CD4-positive, alpha-beta memory T cell (primary cell): ENCODE data around the gene FZD8. TPM values are rescaled to one million over a fixed set of nuclear protein-coding genes. Genes with fewer than 3 reads are reported as not detected.

Experiments used
- CTCF ChIA-PET: fragments of 350-600 bp; sonication (Branson Sonifier 250); formaldehyde crosslinking; loops from one replicate; lab custom pipeline; 2021; ENCODE audit warnings: inconsistent platforms; ENCODE audit not compliant: partially characterized antibody; lab: Charles Lee
- POLR2A ChIA-PET: fragments of 350-600 bp; sonication (Branson Sonifier 250); formaldehyde crosslinking; loops from one replicate; lab custom pipeline; 2021; ENCODE audit not compliant: partially characterized antibody; lab: Charles Lee
- DNase-seq, 5 donors: peaks; one replicate each; pipeline versions ENCODE4 v3.0.0 to v3.0.0-alpha.2; 2020 to 2022; ENCODE audit warnings: mixed read lengths in 1 of 5
- H3K27ac ChIP-seq: one replicate; pipeline ENCODE4 v1.7.0; 2013; ENCODE audit warnings: low read depth, low read length
- H3K27me3 ChIP-seq: 2 replicates; pipeline ENCODE4 v1.7.0; 2013; ENCODE audit warnings: mild to moderate bottlenecking, low read length, moderate library complexity; ENCODE audit not compliant: insufficient read depth
- H3K36me3 ChIP-seq: 2 replicates; pipeline ENCODE4 v1.7.0; 2013; ENCODE audit warnings: mild to moderate bottlenecking, low read length, moderate library complexity; ENCODE audit not compliant: insufficient read depth
- H3K4me1 ChIP-seq: 2 replicates; pipeline ENCODE4 v1.7.0; 2013; ENCODE audit warnings: mild to moderate bottlenecking, low read length, moderate library complexity; ENCODE audit not compliant: insufficient read depth
- H3K4me3 ChIP-seq, 2 donors: one replicate each; pipeline ENCODE4 v1.7.0; 2013; ENCODE audit warnings: low read length in 2 of 2, mild to moderate bottlenecking in 1 of 2
- H3K9me3 ChIP-seq, 2 donors: one replicate each; pipeline ENCODE4 v1.7.0; 2013; ENCODE audit warnings: low read length in 2 of 2, control low read depth in 1 of 2; ENCODE audit not compliant: control insufficient read depth in 1 of 2
- H3K27ac Mint-ChIP-seq, 7 donors: one replicate each; pipeline ENCODE4 v1.8.0; 2020 to 2021; ENCODE audit warnings: mixed read lengths in 7 of 7, mild to moderate bottlenecking in 6 of 7, inconsistent platforms in 3 of 7, moderate library complexity in 3 of 7
- H3K27me3 Mint-ChIP-seq, 2 donors: one replicate each; pipeline ENCODE4 v1.8.0; 2020 to 2021; ENCODE audit warnings: mixed read lengths in 2 of 2
- H3K36me3 Mint-ChIP-seq, 2 donors: one replicate each; pipeline ENCODE4 v1.8.0; 2020 to 2021; ENCODE audit warnings: mixed read lengths in 2 of 2, inconsistent platforms in 1 of 2, mild to moderate bottlenecking in 1 of 2
- H3K4me1 Mint-ChIP-seq, 4 donors: one replicate each; pipeline ENCODE4 v1.8.0; 2020 to 2021; ENCODE audit warnings: mixed read lengths in 4 of 4, mild to moderate bottlenecking in 1 of 4
- H3K4me3 Mint-ChIP-seq, 8 donors: one replicate each; pipeline ENCODE4 v1.8.0; 2020 to 2021; ENCODE audit warnings: mixed read lengths in 8 of 8, mild to moderate bottlenecking in 7 of 8, moderate library complexity in 6 of 8, inconsistent platforms in 3 of 8
- H3K9me3 Mint-ChIP-seq, 8 donors: one replicate each; pipeline ENCODE4 v1.8.0; 2020 to 2021; ENCODE audit warnings: mixed read lengths in 8 of 8, mild to moderate bottlenecking in 5 of 8, inconsistent platforms in 3 of 8, moderate library complexity in 1 of 8
- intact Hi-C: fragments of 100-400 bp; cut with micrococcal nuclease; formaldehyde crosslinking; loops from one replicate; pipeline ENCODE4 v1.15.1; 2023
- polyA plus RNA-seq, 2 donors: library from polyadenylated mRNA; unstranded; fragments of 300-500 nt; fragmentation: Illumina TruSeq; gene quantifications; one replicate each; pipeline ENCODE4 v1.2.3, GENCODE V29; 2021
- total RNA-seq, 2 experiments: library from RNA; stranded (reverse); gene quantifications; one replicate each; pipeline ENCODE4 v1.2.3, GENCODE V29; 2021

The FZD8 gene
- total and polyA plus RNA-seq, 4 experiments from 2014 or later, result 0.93 to 1.2 TPM; not detected in 2

DNA sequence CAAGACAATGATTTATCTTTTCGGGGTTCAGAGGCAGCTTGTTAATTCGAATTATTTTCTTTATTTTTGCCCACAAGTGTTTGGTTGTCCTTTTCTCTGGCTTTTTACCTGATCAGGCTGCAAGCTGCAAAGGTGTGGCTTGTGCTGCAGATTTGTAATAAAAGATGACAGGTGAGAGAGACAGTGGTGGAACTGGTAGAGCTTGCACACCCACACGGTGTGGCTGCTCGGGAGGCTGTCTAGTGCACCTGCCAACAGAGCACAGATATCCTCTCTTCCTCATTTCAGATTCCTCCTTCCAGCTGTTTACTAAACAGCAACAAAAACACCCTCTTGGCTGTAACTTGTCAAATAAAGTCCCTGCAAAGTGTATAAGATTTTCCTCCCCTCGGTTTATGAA, 27.8 kb downstream of the FZD8 start:
- no peaks in the 10 kb centered on the region for H3K4me1 ChIP-seq
- H3K4me3 Mint-ChIP-seq, result no peak overlapping the region
- no peak overlapping the region for H3K27ac ChIP-seq
- no peaks in the 10 kb centered on the region for H3K36me3 ChIP-seq
- H3K27me3 ChIP-seq, result no peaks in the 10 kb centered on the region
- no peak for DNase-seq
- intact Hi-C loops, result no loop called here
- no peaks in the 10 kb centered on the region for H3K9me3 ChIP-seq
- H3K4me1 Mint-ChIP-seq, result no peaks in the 10 kb centered on the region
- H3K27me3 Mint-ChIP-seq, result peaks cover 19 to 23% of the 10 kb centered on the region in 2 donors
- ChIA-PET POLR2A (no interaction called here), CTCF (no interaction called here)
- H3K27ac Mint-ChIP-seq, result no peak overlapping the region
- H3K9me3 Mint-ChIP-seq, result peaks cover 2 to 10% (median 6%) of the 10 kb centered on the region in 8 donors
- peaks cover 0 to 3% of the 10 kb centered on the region in 2 donors for H3K36me3 Mint-ChIP-seq
- no peak overlapping the region for H3K4me3 ChIP-seq

- H3K4me3 Mint-ChIP-seq, result no peak overlapping the region
- POLR2A ChIA-PET, result no interaction called here
- CTCF ChIA-PET, result no interaction called here
- Histone ChIP-seq H3K4me1 (no peaks in the 10 kb centered on the region), H3K9me3 (no peaks in the 10 kb centered on the region), H3K27me3 (no peaks in the 10 kb centered on the region), H3K4me3 (no peak overlapping the region), H3K27ac (no peak overlapping the region), H3K36me3 (no peaks in the 10 kb centered on the region)
- intact Hi-C loops, result no loop called here
- DNase-seq, result no peak
- peaks cover 0 to 3% of the 10 kb centered on the region in 2 donors for H3K36me3 Mint-ChIP-seq
- no peak overlapping the region for H3K27ac Mint-ChIP-seq
- H3K4me1 Mint-ChIP-seq, result no peaks in the 10 kb centered on the region
- H3K27me3 Mint-ChIP-seq, result peaks cover 20 to 22% of the 10 kb centered on the region in 2 donors
- peaks cover 0 to 10% (median 5%) of the 10 kb centered on the region in 8 donors for H3K9me3 Mint-ChIP-seq
Measured at GRCh38 chr10:35613597-35614226, 28.4 kb downstream of the FZD8 start.

DNA sequence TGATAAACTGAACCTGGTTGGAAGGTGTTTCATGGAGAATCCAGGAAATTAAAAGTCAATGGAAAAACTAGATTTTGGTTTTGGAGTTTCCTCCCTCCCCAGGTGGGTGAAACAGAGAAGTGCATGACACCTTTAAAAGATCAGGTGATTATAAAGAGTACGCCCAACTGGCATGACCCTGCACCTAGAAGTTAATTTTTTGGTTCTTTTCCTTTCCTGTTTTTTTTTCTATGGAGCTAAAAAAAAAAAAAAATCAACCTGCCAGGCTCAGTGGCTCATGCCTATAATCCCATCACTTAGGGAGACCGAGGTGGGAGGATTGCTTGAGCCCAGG, 29.0 kb downstream of the FZD8 start:
- H3K27me3 Mint-ChIP-seq, result peaks cover 20 to 22% of the 10 kb centered on the region in 2 donors
- peaks cover 0 to 10% (median 5%) of the 10 kb centered on the region in 8 donors for H3K9me3 Mint-ChIP-seq
- no peak overlapping the region for H3K27ac Mint-ChIP-seq
- no peaks in the 10 kb centered on the region for H3K4me1 Mint-ChIP-seq
- H3K9me3 ChIP-seq, result no peaks in the 10 kb centered on the region
- no peak overlapping the region for H3K4me3 ChIP-seq
- POLR2A ChIA-PET, result no interaction called here
- no peaks in the 10 kb centered on the region for H3K36me3 ChIP-seq
- no peak overlapping the region for H3K27ac ChIP-seq
- no peaks in the 10 kb centered on the region for H3K27me3 ChIP-seq
- peaks cover 0 to 3% of the 10 kb centered on the region in 2 donors for H3K36me3 Mint-ChIP-seq
- intact Hi-C loops, result no loop called here
- CTCF ChIA-PET, result no interaction called here
- no peak for DNase-seq
- no peak overlapping the region for H3K4me3 Mint-ChIP-seq
- H3K4me1 ChIP-seq, result no peaks in the 10 kb centered on the region

DNA sequence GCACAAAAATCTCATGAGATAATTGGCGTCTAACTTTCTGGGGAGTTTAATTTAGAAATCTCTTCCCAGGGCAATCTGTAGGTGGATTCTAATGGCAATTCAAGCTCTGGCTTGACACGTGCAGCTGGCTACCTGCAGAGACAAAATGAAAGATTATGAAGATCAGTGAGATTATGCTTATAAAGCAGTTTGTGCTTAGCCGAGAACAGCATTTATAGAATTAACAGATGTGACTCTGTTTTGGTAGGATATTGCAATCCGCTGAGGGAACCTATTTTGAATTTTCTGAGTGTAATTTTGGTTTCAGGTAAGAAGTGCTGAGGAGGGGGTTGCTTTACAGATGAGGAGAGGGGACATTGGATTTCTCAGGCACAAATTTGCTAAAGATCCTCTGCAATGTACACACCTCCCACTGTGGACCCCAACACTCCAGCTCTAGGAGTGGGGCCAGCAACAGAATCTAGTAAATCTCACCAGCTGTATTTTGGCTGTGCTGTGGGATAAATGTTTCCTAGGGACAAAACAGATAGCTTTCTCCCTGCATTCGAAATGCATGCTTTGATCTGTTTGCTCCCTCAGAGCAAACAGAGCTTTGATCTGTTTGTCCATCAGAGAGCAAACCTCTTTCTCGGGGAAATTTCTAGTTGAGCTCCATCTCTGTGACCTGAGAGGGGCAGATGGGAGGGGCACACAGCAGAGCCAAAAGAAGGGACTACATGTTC, 29.6 kb downstream of the FZD8 start:
- no peak overlapping the region for H3K27ac Mint-ChIP-seq

GRCh38 chr10:35611750-35612149, 30.3 kb downstream of the FZD8 start:
- Histone ChIP-seq H3K27ac (no peak overlapping the region), H3K27me3 (peaks cover 7% of the 10 kb centered on the region), H3K4me3 (no peak overlapping the region), H3K9me3 (no peaks in the 10 kb centered on the region), H3K36me3 (no peaks in the 10 kb centered on the region), H3K4me1 (no peaks in the 10 kb centered on the region)
- Mint-ChIP-seq H3K4me3 (no peak overlapping the region), H3K27ac (no peak overlapping the region), H3K9me3 (peaks cover 0 to 11% (median 5%) of the 10 kb centered on the region in 8 donors), H3K27me3 (peaks cover 26% of the 10 kb centered on the region in 2 donors), H3K4me1 (peaks cover 4 to 6% (median 5%) of the 10 kb centered on the region in 4 donors), H3K36me3 (peaks cover 0 to 3% of the 10 kb centered on the region in 2 donors)
- ChIA-PET CTCF (interaction anchor here (0.7 kb wide), 1 partner anchor 379 kb away, joined by 3 read pairs; no protein-coding TSS in a partner anchor), POLR2A (no interaction called here)
- intact Hi-C loops, result no loop called here
- DNase-seq, result no peak

More for the DNA sequence above, 29.6 kb downstream of the FZD8 start:
- DNase-seq, result no peak
- intact Hi-C loops, result no loop called here
- H3K27ac ChIP-seq, result no peak overlapping the region
- ChIA-PET CTCF (no interaction called here), POLR2A (no interaction called here)
- Mint-ChIP-seq H3K27me3 (peaks cover 20 to 22% of the 10 kb centered on the region in 2 donors), H3K4me1 (peaks cover 0 to under 1% (median under 1%) of the 10 kb centered on the region in 4 donors), H3K9me3 (peaks cover 0 to 10% (median 5%) of the 10 kb centered on the region in 8 donors), H3K36me3 (peaks cover 0 to 3% of the 10 kb centered on the region in 2 donors), H3K4me3 (no peak overlapping the region)
- no peaks in the 10 kb centered on the region for H3K4me1 ChIP-seq
- H3K9me3 ChIP-seq, result no peaks in the 10 kb centered on the region
- no peaks in the 10 kb centered on the region for H3K36me3 ChIP-seq
- H3K27me3 ChIP-seq, result no peaks in the 10 kb centered on the region
- no peak overlapping the region for H3K4me3 ChIP-seq

- H3K27me3 ChIP-seq, result peaks cover 10% of the 10 kb centered on the region
- no peak for DNase-seq
- intact Hi-C loops, result no loop called here
- no peak overlapping the region for H3K27ac ChIP-seq
- H3K9me3 ChIP-seq, result no peaks in the 10 kb centered on the region
- Mint-ChIP-seq H3K27me3 (peaks cover 35 to 36% of the 10 kb centered on the region in 2 donors), H3K4me3 (no peak overlapping the region), H3K4me1 (peaks cover 4 to 6% (median 5%) of the 10 kb centered on the region in 4 donors), H3K27ac (no peak overlapping the region), H3K36me3 (peaks cover 0 to 3% of the 10 kb centered on the region in 2 donors), H3K9me3 (peaks cover 0 to 13% (median 5%) of the 10 kb centered on the region in 8 donors)
- CTCF ChIA-PET, result no interaction called here
- H3K4me3 ChIP-seq, result no peak overlapping the region
- POLR2A ChIA-PET, result no interaction called here
- no peaks in the 10 kb centered on the region for H3K36me3 ChIP-seq
- no peaks in the 10 kb centered on the region for H3K4me1 ChIP-seq
Measured at GRCh38 chr10:35608328-35608672, 33.8 kb downstream of the FZD8 start.

GRCh38 chr10:35607475-35608327, 34.4 kb downstream of the FZD8 start:
- peaks cover 0 to 11% (median 5%) of the 10 kb centered on the region in 8 donors for H3K9me3 Mint-ChIP-seq
- H3K36me3 ChIP-seq, result no peaks in the 10 kb centered on the region
- ChIA-PET CTCF (no interaction called here), POLR2A (no interaction called here)
- peak overlapping the region in 2 of 7 donors; percentile 12 to 65 for H3K27ac Mint-ChIP-seq
- no peak overlapping the region for H3K4me3 ChIP-seq
- peaks cover 4 to 6% (median 5%) of the 10 kb centered on the region in 4 donors for H3K4me1 Mint-ChIP-seq
- intact Hi-C loops, result no loop called here
- peaks cover 10% of the 10 kb centered on the region for H3K27me3 ChIP-seq
- H3K27me3 Mint-ChIP-seq, result peaks cover 35 to 36% of the 10 kb centered on the region in 2 donors
- H3K27ac ChIP-seq, result no peak overlapping the region
- peak in 1 of 5 donors; percentile 1 for DNase-seq
- peak overlapping the region; percentile 59 to 84 (median 76) for H3K4me3 Mint-ChIP-seq
- no peaks in the 10 kb centered on the region for H3K4me1 ChIP-seq
- peaks cover 0 to 3% of the 10 kb centered on the region in 2 donors for H3K36me3 Mint-ChIP-seq
- no peaks in the 10 kb centered on the region for H3K9me3 ChIP-seq
